ENCODE results near the gene CLPTM1.
"Not testable (repeated sequence)": the region's sequence is repeated elsewhere in the genome, so short reads cannot be mapped to it uniquely, and the experiment has no call there.

CLPTM1 gene

GRCh38 chr19:44975444-44975843, 20.3 kb downstream of the CLPTM1 start:
- DNase-seq = no peak

GRCh38 chr19:44984005-44984404, 28.8 kb downstream of the CLPTM1 start:
- no peak for DNase-seq

- no peak for DNase-seq
Observed at GRCh38 chr19:44985445-44985844, 30.3 kb downstream of the CLPTM1 start.

DNA sequence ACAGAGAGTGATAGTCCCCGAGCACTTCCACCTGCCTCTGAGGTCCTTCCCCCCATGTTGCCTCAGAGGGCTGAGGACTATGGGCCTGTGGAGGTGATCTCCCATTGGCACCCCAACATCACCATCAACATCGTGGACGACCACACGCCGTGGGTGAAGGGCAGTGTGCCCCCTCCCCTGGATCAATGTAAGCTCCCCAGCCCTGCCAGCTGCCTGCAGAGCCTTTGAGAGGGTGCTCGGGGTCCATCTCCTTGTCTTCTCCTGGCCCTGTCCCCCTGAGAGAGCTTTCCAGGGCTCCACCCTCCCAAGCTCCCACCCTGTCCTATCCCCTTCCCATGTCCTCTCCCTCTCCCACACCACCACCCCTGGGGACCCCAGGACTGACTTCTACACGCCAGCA, 31.2 kb downstream of the CLPTM1 start:
- no peak for DNase-seq

- DNase-seq = no peak
Observed at GRCh38 chr19:44987148-44987675, 32.0 kb downstream of the CLPTM1 start.

DNA sequence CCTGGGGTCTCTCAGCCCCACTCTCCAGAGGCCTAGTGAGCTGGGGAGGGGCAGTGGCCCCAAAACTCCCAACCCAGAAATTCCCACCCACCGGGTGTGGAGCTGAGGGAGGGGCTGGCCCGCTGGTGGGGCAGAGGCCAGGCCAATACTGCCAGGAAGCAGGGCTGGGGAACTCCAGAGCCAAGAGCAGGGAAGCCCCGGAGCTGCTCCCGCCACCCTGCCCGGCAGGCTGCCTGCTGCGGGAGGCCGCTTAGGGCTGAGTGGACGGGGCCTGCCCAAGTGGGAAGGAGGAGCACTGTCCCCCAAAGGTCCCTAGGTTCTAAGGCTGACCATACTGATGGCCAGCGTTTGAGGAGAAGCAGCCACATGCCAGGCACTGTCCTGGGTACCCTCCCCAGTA, 33.1 kb downstream of the CLPTM1 start:
- DNase-seq = no peak

GRCh38 chr19:44988896-44989556, 33.8 kb downstream of the CLPTM1 start:
- no peak for DNase-seq

GRCh38 chr19:44990459-44990858, 35.3 kb downstream of the CLPTM1 start:
- no peak for DNase-seq

GRCh38 chr19:44990966-44991365, 35.8 kb downstream of the CLPTM1 start:
- no peak for DNase-seq

- no peak for DNase-seq
Observed at GRCh38 chr19:44992336-44993163, 37.4 kb downstream of the CLPTM1 start.

- DNase-seq = no peak
Observed at GRCh38 chr19:44993526-44993925, 38.3 kb downstream of the CLPTM1 start.

- no peak for DNase-seq
Observed at GRCh38 chr19:44993926-44994537, 38.9 kb downstream of the CLPTM1 start.

- DNase-seq = no peak
Observed at GRCh38 chr19:44998025-44998424, 42.8 kb downstream of the CLPTM1 start.

GRCh38 chr19:44999131-44999925, 44.1 kb downstream of the CLPTM1 start:
- DNase-seq = not testable (repeated sequence)

DNA sequence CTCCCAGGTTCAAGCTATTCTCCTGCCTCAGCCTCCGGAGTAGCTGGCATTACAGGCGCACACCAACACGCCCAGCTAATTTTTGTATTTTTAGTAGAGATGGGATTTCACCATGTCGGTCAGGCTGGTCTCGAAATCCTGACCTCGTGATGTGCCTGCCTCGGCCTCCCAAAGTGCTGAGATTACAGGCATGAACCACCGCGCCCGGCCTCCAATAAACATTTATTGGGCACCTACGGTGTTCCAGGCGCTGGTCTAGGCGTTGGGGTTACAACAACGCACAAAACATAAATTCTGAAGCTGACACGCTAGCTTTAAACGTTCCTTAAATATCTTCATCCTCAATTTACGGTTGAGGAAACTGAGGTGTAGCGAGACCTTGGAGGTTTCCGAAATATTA, 45.5 kb downstream of the CLPTM1 start:
- DNase-seq = not testable (repeated sequence)

DNA sequence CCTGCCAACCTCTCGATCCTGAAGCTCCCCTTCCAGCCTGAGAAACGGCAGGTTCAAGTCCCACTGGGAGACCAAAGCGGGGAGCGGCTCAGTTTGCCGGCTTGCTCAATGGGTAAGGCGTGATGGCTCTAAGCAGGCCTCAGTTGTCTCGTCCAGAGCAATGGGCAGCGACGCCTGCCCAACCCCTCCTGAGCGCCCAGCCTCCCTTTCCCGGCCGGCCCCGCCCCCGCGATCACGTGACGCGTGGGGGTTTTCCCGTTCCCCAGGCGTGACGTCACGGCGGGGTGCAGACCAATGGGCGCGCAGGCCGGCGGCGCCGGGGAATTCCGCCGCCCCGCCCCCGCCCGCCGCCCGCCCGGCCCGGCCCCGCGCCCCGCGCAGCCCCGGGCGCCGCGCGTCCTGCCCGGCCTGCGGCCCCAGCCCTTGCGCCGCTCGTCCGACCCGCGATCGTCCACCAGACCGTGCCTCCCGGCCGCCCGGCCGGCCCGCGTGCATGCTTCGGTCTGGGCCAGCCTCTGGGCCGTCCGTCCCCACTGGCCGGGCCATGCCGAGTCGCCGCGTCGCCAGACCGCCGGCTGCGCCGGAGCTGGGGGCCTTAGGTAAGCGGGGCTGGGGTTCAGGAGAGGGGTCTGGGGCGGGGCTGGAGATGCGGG, 46.0 kb downstream of the CLPTM1 start, which contains the start of gene RELB:
RELB (plus strand) TSS at position 378 of the 653 bp plus-strand sequence; CDS start at position 494, 116 bp downstream.
- DNase-seq = peak; percentile 17

GRCh38 chr19:45003485-45003884, 48.3 kb downstream of the CLPTM1 start:
- no peak for DNase-seq

DNA sequence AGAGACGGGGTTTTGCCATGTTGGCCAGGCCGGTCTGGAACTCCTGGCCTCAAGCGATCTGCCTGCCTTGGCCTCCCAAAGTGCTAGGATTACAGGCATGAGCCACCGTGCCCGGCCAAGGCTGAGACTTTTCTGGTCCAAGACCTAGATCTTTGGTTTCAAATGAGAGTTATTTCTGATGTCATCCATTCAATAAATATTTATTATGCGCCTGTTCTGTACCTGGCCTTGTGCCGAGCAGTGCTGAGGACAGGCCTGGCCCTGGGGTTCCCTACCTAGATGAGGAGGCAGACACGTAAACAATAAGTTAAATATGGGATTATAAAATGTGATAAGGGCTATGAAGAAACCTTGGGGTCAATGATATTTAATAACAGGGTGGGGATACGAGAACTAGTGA, 50.6 kb downstream of the CLPTM1 start:
- no peak for DNase-seq

GRCh38 chr19:45008552-45008951, 53.4 kb downstream of the CLPTM1 start:
- no peak for DNase-seq

GRCh38 chr19:45009625-45010255, 54.6 kb downstream of the CLPTM1 start:
- DNase-seq = no peak

DNA sequence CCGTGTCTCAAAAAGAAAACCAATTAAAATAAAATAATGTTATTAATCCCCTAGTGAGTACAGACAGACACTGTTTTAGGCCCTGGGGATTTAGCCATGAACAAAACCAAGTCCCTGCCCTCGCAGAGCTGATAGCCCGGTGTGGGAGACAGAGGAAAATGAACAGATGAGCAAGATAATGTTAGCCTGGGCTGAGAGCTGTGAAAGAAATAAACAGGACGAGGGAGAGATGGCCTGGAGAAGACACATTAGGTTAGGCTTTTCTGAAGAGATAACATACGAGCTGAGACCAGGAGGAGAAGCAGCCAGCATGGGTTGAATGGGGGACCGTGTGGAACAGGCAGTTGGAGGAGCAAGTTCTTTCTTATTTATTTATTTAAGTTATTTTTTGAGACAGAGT, 55.1 kb downstream of the CLPTM1 start:
- DNase-seq = no peak

DNA sequence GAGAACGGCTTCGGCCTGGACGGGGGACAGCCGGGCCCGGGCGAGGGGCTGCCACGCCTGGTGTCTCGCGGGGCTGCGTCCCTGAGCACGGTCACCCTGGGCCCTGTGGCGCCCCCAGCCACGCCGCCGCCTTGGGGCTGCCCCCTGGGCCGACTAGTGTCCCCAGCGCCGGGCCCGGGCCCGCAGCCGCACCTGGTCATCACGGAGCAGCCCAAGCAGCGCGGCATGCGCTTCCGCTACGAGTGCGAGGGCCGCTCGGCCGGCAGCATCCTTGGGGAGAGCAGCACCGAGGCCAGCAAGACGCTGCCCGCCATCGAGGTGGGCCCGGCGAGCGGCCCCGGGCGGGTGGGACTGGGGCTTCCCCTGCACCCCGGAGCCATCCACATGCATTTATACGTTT, 56.8 kb downstream of the CLPTM1 start:
- DNase-seq = no peak
